Endothelial cell (in vitro differentiated cells): ENCODE results near the gene FAM193A. TPM values are rescaled to one million over a fixed set of nuclear protein-coding genes. Genes with fewer than 3 reads are reported as not detected.

Experiments used
- DNase-seq: peaks from one replicate; pipeline ENCODE4 v3.0.0; 2021; ENCODE audit warnings: low spot score
- H3K27ac Mint-ChIP-seq: one replicate; pipeline ENCODE4 v1.8.0; 2021; ENCODE audit warnings: mixed read lengths, inconsistent platforms; ENCODE audit not compliant: unreplicated experiment
- H3K27me3 Mint-ChIP-seq: one replicate; pipeline ENCODE4 v1.8.0; 2021; ENCODE audit warnings: mild to moderate bottlenecking, moderate library complexity, mixed read lengths, inconsistent platforms; ENCODE audit not compliant: unreplicated experiment
- H3K36me3 Mint-ChIP-seq: one replicate; pipeline ENCODE4 v1.8.0; 2021; ENCODE audit warnings: mild to moderate bottlenecking, low read depth, mixed read lengths, inconsistent platforms; ENCODE audit not compliant: unreplicated experiment
- H3K4me1 Mint-ChIP-seq: one replicate; pipeline ENCODE4 v1.8.0; 2021; ENCODE audit warnings: mild to moderate bottlenecking, mixed read lengths, inconsistent platforms; ENCODE audit not compliant: unreplicated experiment
- H3K4me3 Mint-ChIP-seq: one replicate; pipeline ENCODE4 v1.8.0; 2021; ENCODE audit warnings: mild to moderate bottlenecking, mixed read lengths, inconsistent platforms; ENCODE audit not compliant: unreplicated experiment
- H3K9me3 Mint-ChIP-seq: one replicate; pipeline ENCODE4 v1.8.0; 2021; ENCODE audit warnings: mixed read lengths, inconsistent platforms; ENCODE audit not compliant: unreplicated experiment
- CTCF ChIP-seq: fragments of 200-600 bp; sonication (generic); IDR thresholded peaks from one replicate; pipeline ENCODE4 v1.5.0; 2021; ENCODE audit warnings: antibody characterized with exemption; ENCODE audit not compliant: unreplicated experiment
- total RNA-seq: library from RNA; stranded (reverse); fragmentation: NEBNext Ultra II Directional; extraction: Animal tissue kit (Norgen Biotek cat#: 25700); gene quantifications from one replicate; pipeline ENCODE4 v1.2.1, GENCODE V29; 2021; ENCODE audit not compliant: unreplicated experiment

FAM193A gene
- total RNA-seq, 1 donor from 2014 or later, result 33.7 TPM

- Mint-ChIP-seq H3K27ac (peak overlapping the region; percentile 9), H3K9me3 (no peaks in the 10 kb centered on the region), H3K27me3 (peaks cover 4% of the 10 kb centered on the region), H3K36me3 (peaks cover 12% of the 10 kb centered on the region), H3K4me1 (peaks cover 13% of the 10 kb centered on the region), H3K4me3 (no peak overlapping the region)
- no peak for TF ChIP-seq CTCF
- no peak for DNase-seq
Measured at GRCh38 chr4:2574863-2575262, 38.4 kb downstream of the FAM193A start.

GRCh38 chr4:2576290-2576689 is 39.8 kb downstream of the FAM193A start:
- H3K36me3 Mint-ChIP-seq, result peaks cover 20% of the 10 kb centered on the region
- no peak for DNase-seq
- no peak for TF ChIP-seq CTCF
- no peak overlapping the region for H3K4me3 Mint-ChIP-seq
- H3K27me3 Mint-ChIP-seq, result peaks cover 4% of the 10 kb centered on the region
- no peak overlapping the region for H3K27ac Mint-ChIP-seq
- H3K4me1 Mint-ChIP-seq, result peaks cover 13% of the 10 kb centered on the region
- H3K9me3 Mint-ChIP-seq, result no peaks in the 10 kb centered on the region

- peaks cover 14% of the 10 kb centered on the region for H3K36me3 Mint-ChIP-seq
- H3K4me1 Mint-ChIP-seq, result peaks cover 18% of the 10 kb centered on the region
- no peak for DNase-seq
- TF ChIP-seq CTCF, result no peak
- peaks cover 1% of the 10 kb centered on the region for H3K27me3 Mint-ChIP-seq
- H3K4me3 Mint-ChIP-seq, result no peak overlapping the region
- no peaks in the 10 kb centered on the region for H3K9me3 Mint-ChIP-seq
- H3K27ac Mint-ChIP-seq, result no peak overlapping the region
Measured at GRCh38 chr4:2578106-2578505, 41.7 kb downstream of the FAM193A start.

GRCh38 chr4:2579910-2580309 is 43.5 kb downstream of the FAM193A start:
- Mint-ChIP-seq H3K4me1 (peaks cover 16% of the 10 kb centered on the region), H3K27ac (no peak overlapping the region), H3K27me3 (no peaks in the 10 kb centered on the region), H3K36me3 (peaks cover 13% of the 10 kb centered on the region), H3K4me3 (no peak overlapping the region), H3K9me3 (no peaks in the 10 kb centered on the region)
- DNase-seq, result no peak
- TF ChIP-seq CTCF, result no peak

GRCh38 chr4:2583092-2583491 is 46.6 kb downstream of the FAM193A start:
- H3K27ac Mint-ChIP-seq, result no peak overlapping the region
- TF ChIP-seq CTCF, result no peak
- peaks cover 16% of the 10 kb centered on the region for H3K4me1 Mint-ChIP-seq
- H3K9me3 Mint-ChIP-seq, result no peaks in the 10 kb centered on the region
- no peaks in the 10 kb centered on the region for H3K27me3 Mint-ChIP-seq
- DNase-seq, result no peak
- H3K36me3 Mint-ChIP-seq, result peaks cover 10% of the 10 kb centered on the region
- no peak overlapping the region for H3K4me3 Mint-ChIP-seq
